Heart right ventricle (tissue), 16 donors: Measurements from ENCODE around the gene TRNP1. TPM values are rescaled to one million over a fixed set of nuclear protein-coding genes. Genes with fewer than 3 reads are reported as not detected.
A peak's percentile ranks its signal among the peaks of the same experiment; 100 is the strongest.

Experiments
- ATAC-seq, 8 donors: fragments of 200-7000 bp; cut with Tn5 transposase; one replicate each; pipeline ENCODE4 v1.9.1; 2020; ENCODE audit warnings: mild to moderate bottlenecking in 8 of 8, moderate library complexity in 8 of 8, moderate number of reproducible peaks in 1 of 8
- DNase-seq, 2 donors: peaks; one replicate each; pipeline ENCODE4 v3.0.0-alpha.2; 2020
- H3K27ac ChIP-seq, 10 donors: fragments of 200-600 bp; sonication (generic) in 2 of 10; one replicate each; pipeline versions ENCODE4 v1.5.0 to v1.8.0; 2020 to 2022; ENCODE audit warnings: mild to moderate bottlenecking in 3 of 10
- H3K27me3 ChIP-seq, 7 donors: fragments of 200-600 bp; one replicate each; pipeline ENCODE4 v1.8.0; 2021 to 2022; ENCODE audit warnings: mild to moderate bottlenecking in 2 of 7
- H3K36me3 ChIP-seq, 9 donors: fragments of 200-600 bp; sonication (generic) in 1 of 9; one replicate each; pipeline versions ENCODE4 v1.5.0 to v1.8.0; 2020 to 2022; ENCODE audit warnings: mild to moderate bottlenecking in 2 of 9
- H3K4me1 ChIP-seq, 9 donors: fragments of 200-600 bp; sonication (generic) in 1 of 9; one replicate each; pipeline versions ENCODE4 v1.5.0 to v1.8.0; 2020 to 2022; ENCODE audit warnings: mild to moderate bottlenecking in 4 of 9
- H3K4me3 ChIP-seq, 10 donors: fragments of 200-600 bp; sonication (generic) in 2 of 10; one replicate each; pipeline versions ENCODE4 v1.5.0 to v1.8.0; 2020 to 2022; ENCODE audit warnings: mild to moderate bottlenecking in 7 of 10, moderate library complexity in 2 of 10
- H3K9me3 ChIP-seq, 11 donors: fragments of 200-600 bp in 10 of 11; sonication (generic) in 2 of 11; one replicate each; pipeline versions ENCODE4 v1.5.0 to v1.8.0; 2013 to 2022; ENCODE audit warnings: mild to moderate bottlenecking in 2 of 11, control low read depth in 1 of 11, moderate library complexity in 1 of 11
- CTCF ChIP-seq, 9 donors: fragments of 200-600 bp; sonication (generic) in 2 of 9; IDR thresholded peaks; one replicate each; pipeline versions ENCODE4 v1.5.0 to v1.8.0; 2021 to 2022; ENCODE audit warnings: antibody characterized with exemption in 9 of 9, mild to moderate bottlenecking in 5 of 9, moderate library complexity in 1 of 9
- whole genome bisulfite sequencing, 2 donors: extraction: QIAGEN DNeasy Blood & Tissue Kit; methylation state at CpG; one replicate each; pipeline ENCODE4 v1.1.7; 2013; ENCODE audit warnings: inconsistent platforms in 1 of 2; 5-methylcytosine and 5-hydroxymethylcytosine counted together
- intact Hi-C, 10 donors: fragments of 100-400 bp; cut with DNase I; formaldehyde crosslinking; loops; one replicate each; pipeline versions ENCODE4 v1.11.1 to v1.14.2; 2022
- polyA plus RNA-seq, 2 donors: library from polyadenylated mRNA; stranded (reverse); fragments of 200-250 nt; gene quantifications; one replicate each; pipeline ENCODE4 v1.2.3, GENCODE V29; 2013
- total RNA-seq, 10 donors: library from RNA; stranded (reverse); fragmentation: NEBNext Ultra II Directional in 3 of 10; extraction: Animal tissue kit (Norgen Biotek cat#: 25700) in 3 of 10; gene quantifications; one replicate each; pipeline versions ENCODE4 v1.2.1 to v1.2.4, GENCODE V29; 2021 to 2023
- donor health status: Arrhythmogenic right ventricular cardiomyopathy.
- donor health status: ischemic (EF 13 %, LVEDD 7.1; RV severe dilation, severe dysfunction).
- donor health status: healthy with polysubstance abuse.
- donor health status: DM: no; HTN: yes; CAD: no.
- donor health status: DM: no; HTN: no; CAD: no.
- donor health status: ischemic (EF 25% LVEDD 6.9; RV normal size, moderate dysfunction).
- donor health status: ischemic (EF 25% LVEDD 5.7; RV mildly dilated, moderate dysfunction).
- donor health status: healthy.
- donor health status: DM: yes; HTN: yes; CAD: no.
- donor health status: Ischemic cardiomyopathy.
- donor health status: ischemic (EF 35%, LVEDD 5.7; RV mildly dilated, moderate dysfunction).
- donor health status: nonischemic (EF 11% LVEDD 7.7; RV severe dilation, severe dysfunction).
- donor health status: DM: yes; HTN: yes; CAD: no.
- donor health status: PGD.
- donor health status: ischemic (EF 29% LVEDD 5.4; RV normal size, mild dysfunction).
- donor health status: nonischemic (EF 23%, LVEDD 6.1; RV moderate dilation, normal function).

Gene TRNP1
- total and polyA plus RNA-seq, 12 donors, result 11.9 to 48.6 (median 22.3) TPM

DNA sequence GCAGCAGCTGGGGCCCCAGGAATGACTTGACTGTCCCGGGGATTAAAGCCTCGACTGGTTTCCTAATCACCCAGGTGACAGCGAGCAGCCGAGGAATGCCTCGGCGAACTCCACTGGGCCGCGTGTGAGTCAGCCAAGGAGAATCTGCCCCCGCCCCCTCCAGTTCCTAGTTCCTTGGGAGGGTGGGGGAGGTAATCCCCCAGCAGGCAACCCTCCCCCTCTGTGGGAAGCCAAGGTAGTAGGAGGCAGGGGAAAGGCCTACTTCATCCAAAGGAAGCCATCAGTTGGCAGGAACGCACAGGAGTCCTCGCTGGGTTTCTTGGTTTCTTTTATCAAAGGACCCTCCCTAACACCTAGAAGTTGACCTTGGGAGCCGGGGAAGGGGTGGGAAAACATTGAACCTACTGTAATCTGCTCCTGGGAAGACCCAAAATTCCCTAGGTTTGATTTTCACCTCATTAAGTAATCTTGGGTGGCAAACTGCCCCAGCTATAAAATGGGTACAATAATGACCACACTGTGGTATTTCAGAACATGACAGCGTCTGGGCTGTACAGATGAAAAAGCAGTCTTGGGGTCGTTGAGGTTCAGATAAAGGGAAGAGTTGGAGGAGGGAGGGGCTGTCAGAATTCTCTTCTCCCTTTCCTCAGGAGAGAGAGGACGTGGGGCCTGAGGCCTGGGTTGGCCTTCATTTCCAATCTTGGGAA, 17.7 kb downstream of the TRNP1 start:
- H3K4me1 ChIP-seq, result peaks cover 5 to 56% (median 27%) of the 10 kb centered on the region in 9 donors

DNA sequence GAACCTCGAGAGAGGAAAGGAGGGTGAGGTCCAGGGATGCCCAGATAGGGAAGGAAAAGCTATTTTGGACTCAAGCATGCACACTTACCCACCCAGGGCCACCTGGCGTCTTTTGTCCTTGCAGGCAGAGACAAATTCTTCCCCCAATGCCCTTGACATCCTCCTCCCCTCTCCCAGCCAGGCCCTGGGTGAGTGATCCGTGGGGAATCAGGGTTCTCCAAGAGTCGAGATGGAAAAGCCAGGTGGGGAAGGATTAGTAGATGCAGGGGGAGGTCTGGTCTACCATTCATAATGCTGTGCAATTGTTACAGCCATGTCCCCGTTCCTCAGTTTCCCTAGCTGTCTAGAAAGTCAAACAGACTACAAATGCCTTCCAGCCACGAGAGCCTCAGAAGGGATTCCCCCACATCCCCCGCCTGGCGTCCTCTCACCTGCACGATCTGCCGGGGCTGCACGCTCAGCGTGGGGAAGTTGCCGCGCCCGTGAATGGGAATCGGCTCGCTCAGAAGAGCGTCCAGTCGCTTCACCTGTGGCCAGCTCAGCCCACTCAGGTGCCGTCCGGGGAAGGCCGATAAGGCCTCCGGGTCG, 18.6 kb downstream of the TRNP1 start:
- intact Hi-C loops, result no loop called here
- ATAC-seq (no peak), DNase-seq (no peak)
- no peaks in the 10 kb centered on the region for H3K36me3 ChIP-seq
- H3K4me1 ChIP-seq, result peaks cover 5 to 56% (median 27%) of the 10 kb centered on the region in 9 donors
- peak overlapping the region; percentile 27 to 64 (median 51) for H3K4me3 ChIP-seq
- H3K27ac ChIP-seq, result peak overlapping the region in 9 of 10 donors; percentile 63 to 84 (median 74)
- no peak for TF ChIP-seq CTCF (IDR thresholded peaks at IDR 0.05)
- 25 to 27% methylated on average over 24 of the region's 24 CpGs for WGBS, 2 donors
- peaks cover 0 to 11% (median 0%) of the 10 kb centered on the region in 7 donors for H3K27me3 ChIP-seq
- no peaks in the 10 kb centered on the region for H3K9me3 ChIP-seq

More for the DNA sequence above, 17.7 kb downstream of the TRNP1 start:
- Histone ChIP-seq H3K9me3 (no peaks in the 10 kb centered on the region), H3K4me3 (peak overlapping the region in 8 of 10 donors; percentile 3 to 64 (median 52)), H3K36me3 (peaks cover 0 to 5% (median 0%) of the 10 kb centered on the region in 9 donors), H3K27ac (peak overlapping the region in 9 of 10 donors; percentile 34 to 84 (median 72)), H3K27me3 (peaks cover 0 to 11% (median 0%) of the 10 kb centered on the region in 7 donors)
- DNase-seq (no peak), ATAC-seq (no peak)
- TF ChIP-seq CTCF (IDR thresholded peaks at IDR 0.05), result no peak
- WGBS, 2 donors, result 56 to 57% methylated on average over 15 of the region's 15 CpGs
- intact Hi-C loops, result no loop called here

- Histone ChIP-seq H3K9me3 (no peaks in the 10 kb centered on the region), H3K4me1 (peaks cover 5 to 30% (median 13%) of the 10 kb centered on the region in 9 donors), H3K27ac (no peak overlapping the region), H3K4me3 (no peak overlapping the region), H3K36me3 (no peaks in the 10 kb centered on the region), H3K27me3 (peaks cover 0 to 11% (median 0%) of the 10 kb centered on the region in 7 donors)
- DNase-seq, result no peak
- intact Hi-C loops, result no loop called here
- 29 to 39% methylated on average over 3 of the region's 3 CpGs for WGBS, 2 donors
- TF ChIP-seq CTCF (IDR thresholded peaks at IDR 0.05), result no peak
- no peak for ATAC-seq
Observed at GRCh38 chr1:27015260-27015659, 21.8 kb downstream of the TRNP1 start.

DNA sequence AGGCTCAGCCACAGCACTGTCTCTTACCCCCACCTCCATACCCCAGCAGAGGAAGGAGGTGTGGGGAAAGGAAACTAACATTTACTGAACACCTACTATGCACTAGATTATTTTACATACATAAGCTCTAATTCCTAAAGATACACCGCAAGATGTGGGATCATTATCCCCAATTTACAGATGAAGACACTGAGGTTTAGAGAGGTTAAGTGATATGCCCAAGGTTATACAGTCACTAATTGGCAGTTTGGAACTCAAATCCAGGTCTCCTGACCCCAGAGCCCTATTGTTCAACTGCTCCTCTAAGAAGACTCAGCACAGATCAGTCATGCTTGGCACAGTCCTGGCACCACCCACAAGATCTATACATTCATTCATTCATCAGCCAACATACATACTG, 22.9 kb downstream of the TRNP1 start:
- ATAC-seq (no peak), DNase-seq (no peak)
- Histone ChIP-seq H3K27me3 (peaks cover 0 to 11% (median 0%) of the 10 kb centered on the region in 7 donors), H3K27ac (no peak overlapping the region), H3K4me3 (no peak overlapping the region), H3K9me3 (no peaks in the 10 kb centered on the region), H3K4me1 (peaks cover 0 to 19% (median 12%) of the 10 kb centered on the region in 9 donors), H3K36me3 (no peaks in the 10 kb centered on the region)
- intact Hi-C loops, result no loop called here
- WGBS, 2 donors, result 93 to 96% methylated on average over 1 of the region's 1 CpG
- no peak for TF ChIP-seq CTCF (IDR thresholded peaks at IDR 0.05)
